ENCODE results near the gene TECPR2.

Gene TECPR2

DNA sequence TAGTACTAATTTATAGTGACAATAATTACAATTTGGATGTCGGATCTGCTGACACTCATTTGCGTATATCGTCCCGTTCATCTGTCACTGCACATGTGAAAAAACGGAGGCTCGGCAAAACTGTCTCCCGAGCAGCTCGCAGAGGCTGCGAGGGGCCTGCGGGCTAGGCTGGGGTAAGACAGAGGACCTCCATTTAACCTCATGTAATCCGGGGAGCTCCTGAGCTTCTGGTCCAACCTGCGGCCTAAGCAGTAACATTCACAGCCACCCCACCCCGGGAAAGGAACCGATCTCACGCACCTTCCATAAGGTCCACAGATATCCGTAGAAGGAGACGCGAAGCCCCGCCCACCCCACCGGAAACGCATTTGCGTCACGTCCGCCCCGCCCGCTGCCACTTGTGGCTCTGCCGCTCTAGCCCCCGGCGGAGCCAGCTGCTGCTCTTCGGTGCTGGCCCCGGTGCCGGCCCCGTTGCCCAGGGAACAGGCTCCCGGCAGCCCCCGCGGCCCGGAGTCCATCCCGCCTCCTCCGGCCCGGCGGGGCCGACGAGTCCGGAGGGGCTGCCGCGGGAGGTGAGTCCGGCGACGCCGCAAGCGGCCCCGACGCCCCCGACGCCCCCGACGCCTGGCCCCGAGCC lies at the start of gene TECPR2, which contains the start of gene CINP:
Gene TECPR2, plus strand, starts transcription at position 397 of the 637 bp plus-strand sequence. CDS start 13,781 bp downstream, outside the sequence.
Gene CINP, minus strand, starts transcription at position 346 of the 637 bp plus-strand sequence. Its CDS starts 39 bp downstream, at position 307.
- H3K36me3 Mint-ChIP-seq: peaks cover 9% of the 10 kb centered on the region
- peaks cover 26% of the 10 kb centered on the region for H3K4me1 Mint-ChIP-seq
- ATAC-seq (ENCODE audit: low read depth) (peak; percentile 94), DNase-seq (ENCODE audit: low spot score in 2 of 2) (peak; percentile 88 to 89)
- peak within 1 kb of the TSS; percentile 90 for H3K4me3 Mint-ChIP-seq
- no peak within 1 kb of the TSS for H3K27ac Mint-ChIP-seq
- no peaks in the 10 kb centered on the region for H3K9me3 Mint-ChIP-seq
- H3K27me3 Mint-ChIP-seq: no peaks in the 10 kb centered on the region

GRCh38 chr14:102314242-102315011 lies 48.3 kb upstream of the TECPR2 start:
- Mint-ChIP-seq H3K27ac (peak overlapping the region; percentile 12), H3K36me3 (no peaks in the 10 kb centered on the region), H3K4me1 (peaks cover 23% of the 10 kb centered on the region), H3K9me3 (no peaks in the 10 kb centered on the region), H3K27me3 (no peaks in the 10 kb centered on the region), H3K4me3 (peak overlapping the region; percentile 93)
- ATAC-seq (ENCODE audit: low read depth): peak; percentile 65
- DNase-seq (ENCODE audit: low spot score in 2 of 2): peak; percentile 81 to 87

GRCh38 chr14:102315121-102315520 lies 47.6 kb upstream of the TECPR2 start:
- no peak for ATAC-seq (ENCODE audit: low read depth)
- H3K27me3 Mint-ChIP-seq: no peaks in the 10 kb centered on the region
- H3K27ac Mint-ChIP-seq: no peak overlapping the region
- peak overlapping the region; percentile 93 for H3K4me3 Mint-ChIP-seq
- no peaks in the 10 kb centered on the region for H3K36me3 Mint-ChIP-seq
- H3K4me1 Mint-ChIP-seq: peaks cover 23% of the 10 kb centered on the region
- no peak for DNase-seq (ENCODE audit: low spot score in 2 of 2)
- no peaks in the 10 kb centered on the region for H3K9me3 Mint-ChIP-seq

DNA sequence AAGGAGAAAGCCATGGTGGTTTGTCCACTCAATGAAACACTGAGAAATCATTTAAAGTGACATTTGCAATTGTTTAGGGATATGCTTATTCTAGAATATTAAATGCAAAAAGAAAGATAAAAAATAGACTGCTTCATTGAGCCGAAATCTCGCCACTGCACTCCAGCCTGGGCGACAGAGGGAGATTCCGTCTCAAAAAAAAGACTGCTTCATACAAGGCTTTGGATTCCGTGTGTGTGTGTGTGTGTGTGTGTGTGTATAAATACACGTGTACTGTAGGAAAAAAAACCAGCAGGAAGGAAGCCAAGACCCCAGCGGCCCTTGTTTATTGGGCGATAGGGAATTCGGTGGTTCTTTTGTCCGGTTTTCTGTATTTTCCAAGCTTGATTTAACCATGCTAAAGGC lies 46.4 kb upstream of the TECPR2 start:
- Mint-ChIP-seq H3K27me3 (no peaks in the 10 kb centered on the region), H3K9me3 (no peaks in the 10 kb centered on the region), H3K27ac (peak overlapping the region; percentile 100), H3K4me3 (peak overlapping the region; percentile 95), H3K36me3 (no peaks in the 10 kb centered on the region), H3K4me1 (peaks cover 26% of the 10 kb centered on the region)
- DNase-seq (ENCODE audit: low spot score in 2 of 2) (no peak), ATAC-seq (ENCODE audit: low read depth) (no peak)

GRCh38 chr14:102316743-102317563 lies 45.8 kb upstream of the TECPR2 start:
- DNase-seq (ENCODE audit: low spot score in 2 of 2) (peak; percentile 99 to 100), ATAC-seq (ENCODE audit: low read depth) (peak; percentile 61)
- H3K4me1 Mint-ChIP-seq: peaks cover 29% of the 10 kb centered on the region
- peak overlapping the region; percentile 100 for H3K27ac Mint-ChIP-seq
- no peaks in the 10 kb centered on the region for H3K36me3 Mint-ChIP-seq
- H3K27me3 Mint-ChIP-seq: no peaks in the 10 kb centered on the region
- no peaks in the 10 kb centered on the region for H3K9me3 Mint-ChIP-seq
- H3K4me3 Mint-ChIP-seq: peak overlapping the region; percentile 95

DNA sequence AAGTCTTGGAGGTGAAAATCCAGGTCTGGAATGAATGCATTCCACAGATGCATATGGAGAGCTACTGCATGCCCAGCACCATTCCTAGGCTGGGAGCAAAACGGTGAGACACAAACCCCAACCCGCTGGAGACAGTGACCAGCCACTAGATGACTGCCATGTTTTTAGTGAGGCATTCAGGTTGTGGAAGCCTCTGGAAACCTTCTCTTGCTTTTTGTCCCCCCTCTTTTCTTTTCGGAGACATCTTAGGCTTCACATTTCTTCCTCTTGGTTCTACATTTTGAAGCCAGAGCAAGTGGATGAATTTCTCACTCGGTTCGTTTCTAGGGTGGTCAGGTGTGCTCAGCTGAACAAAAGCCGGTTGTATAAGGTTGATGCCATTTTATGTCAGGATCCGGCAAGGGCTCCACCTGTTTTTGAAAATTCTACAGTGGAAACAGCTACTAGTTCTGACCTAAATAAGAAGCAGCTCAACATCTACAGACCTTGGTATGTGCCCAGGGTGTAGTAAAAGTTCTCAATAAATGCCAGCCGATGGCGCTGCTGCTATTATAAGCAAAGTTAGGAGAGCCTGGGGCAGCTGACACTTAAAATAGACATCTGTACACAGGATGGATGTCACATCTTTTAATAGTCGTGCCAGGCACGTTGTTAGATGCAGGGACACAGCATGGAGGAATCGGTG lies 45.0 kb upstream of the TECPR2 start:
- Mint-ChIP-seq H3K36me3 (no peaks in the 10 kb centered on the region), H3K27ac (peak overlapping the region; percentile 100), H3K9me3 (no peaks in the 10 kb centered on the region), H3K4me1 (peaks cover 29% of the 10 kb centered on the region), H3K27me3 (no peaks in the 10 kb centered on the region), H3K4me3 (peak overlapping the region; percentile 95)
- ATAC-seq (ENCODE audit: low read depth): no peak
- no peak for DNase-seq (ENCODE audit: low spot score in 2 of 2)

DNA sequence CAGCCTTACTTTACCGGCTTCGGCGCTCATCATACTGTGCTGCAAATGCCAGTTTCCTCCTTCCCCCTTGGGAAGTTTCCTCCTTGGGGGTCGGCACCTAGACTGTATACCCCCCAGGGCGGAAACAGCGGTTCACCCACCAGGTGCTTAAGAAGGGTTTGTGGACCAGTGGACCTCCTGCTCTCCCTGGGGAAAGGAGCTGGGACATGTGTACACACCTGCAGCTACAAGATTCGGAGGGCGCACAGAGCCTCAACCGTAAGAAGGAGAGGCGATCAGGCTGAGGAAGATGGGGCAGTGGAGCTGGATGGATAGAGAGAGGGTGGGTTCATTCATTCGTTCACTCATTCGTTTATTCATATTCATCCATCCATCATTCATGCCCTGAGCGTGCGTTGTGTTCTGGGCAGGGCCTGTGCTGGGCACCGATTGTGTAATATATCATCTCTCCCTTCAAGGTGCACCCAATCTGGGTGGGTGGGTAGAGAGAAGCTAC lies 43.9 kb upstream of the TECPR2 start:
- peak overlapping the region; percentile 95 for H3K27ac Mint-ChIP-seq
- peaks cover 31% of the 10 kb centered on the region for H3K4me1 Mint-ChIP-seq
- H3K36me3 Mint-ChIP-seq: no peaks in the 10 kb centered on the region
- no peaks in the 10 kb centered on the region for H3K9me3 Mint-ChIP-seq
- H3K27me3 Mint-ChIP-seq: no peaks in the 10 kb centered on the region
- no peak for ATAC-seq (ENCODE audit: low read depth)
- H3K4me3 Mint-ChIP-seq: peak overlapping the region; percentile 95
- no peak for DNase-seq (ENCODE audit: low spot score in 2 of 2)

GRCh38 chr14:102319351-102320032 lies 43.2 kb upstream of the TECPR2 start, which contains the start of gene ZNF839:
Gene ZNF839, plus strand, starts transcription at chr14:102319746. Its CDS starts 20 bp downstream, at chr14:102319766.
- no peaks in the 10 kb centered on the region for H3K36me3 Mint-ChIP-seq
- H3K4me1 Mint-ChIP-seq: peaks cover 29% of the 10 kb centered on the region
- peak; percentile 72 for ATAC-seq (ENCODE audit: low read depth)
- peak within 1 kb of the TSS; percentile 95 for H3K4me3 Mint-ChIP-seq
- peak; percentile 94 to 99 for DNase-seq (ENCODE audit: low spot score in 2 of 2)
- no peaks in the 10 kb centered on the region for H3K9me3 Mint-ChIP-seq
- H3K27ac Mint-ChIP-seq: peak within 1 kb of the TSS; percentile 95
- H3K27me3 Mint-ChIP-seq: no peaks in the 10 kb centered on the region

- Mint-ChIP-seq H3K36me3 (no peaks in the 10 kb centered on the region), H3K27me3 (no peaks in the 10 kb centered on the region), H3K27ac (peak overlapping the region; percentile 95), H3K9me3 (no peaks in the 10 kb centered on the region), H3K4me1 (peaks cover 22% of the 10 kb centered on the region), H3K4me3 (peak overlapping the region; percentile 87)
- ATAC-seq (ENCODE audit: low read depth) (peak; percentile 33), DNase-seq (ENCODE audit: low spot score in 2 of 2) (peak; percentile 39 to 60)
These were observed 42.6 kb upstream of the TECPR2 start for GRCh38 chr14:102320033-102320660.

DNA sequence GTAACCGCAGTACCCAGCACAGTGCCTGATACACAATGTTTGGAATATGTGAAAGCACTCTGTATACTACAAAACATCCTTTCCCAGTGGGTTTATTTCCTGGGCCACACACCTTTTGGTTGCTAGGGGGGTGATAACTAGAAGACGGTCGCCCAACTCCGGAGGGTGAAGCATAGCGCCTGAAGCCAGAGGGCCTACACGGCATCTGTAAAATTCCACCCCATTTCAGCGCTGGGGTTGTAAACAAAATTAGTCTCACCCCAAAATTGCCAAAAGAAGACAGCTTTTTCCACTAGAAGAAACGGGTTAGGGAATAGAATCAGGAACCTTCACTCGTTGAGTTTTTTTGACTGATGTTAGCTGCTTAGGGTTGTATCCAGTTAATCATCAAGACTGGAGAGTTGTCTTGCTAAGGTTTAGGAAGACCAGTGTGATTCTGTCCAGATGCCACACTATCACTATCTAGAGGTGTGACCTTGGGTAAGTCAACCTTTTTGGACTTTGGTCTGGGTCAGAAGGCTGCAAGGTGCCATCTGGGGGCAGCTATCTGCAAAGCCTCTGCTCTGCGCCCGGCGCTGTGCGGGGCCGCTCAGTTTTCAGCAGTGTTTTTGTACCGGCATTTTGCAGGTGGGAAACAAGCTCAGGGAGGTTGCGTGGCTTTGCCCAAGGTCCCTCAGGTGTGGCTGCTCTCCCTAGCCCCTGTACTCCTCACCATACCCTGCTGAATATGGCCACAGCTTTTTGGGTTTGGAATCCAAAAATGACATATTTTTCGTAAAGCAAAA lies 41.9 kb upstream of the TECPR2 start:
- no peaks in the 10 kb centered on the region for H3K27me3 Mint-ChIP-seq
- H3K9me3 Mint-ChIP-seq: no peaks in the 10 kb centered on the region
- H3K36me3 Mint-ChIP-seq: no peaks in the 10 kb centered on the region
- peak overlapping the region; percentile 87 for H3K4me3 Mint-ChIP-seq
- no peak for DNase-seq (ENCODE audit: low spot score in 2 of 2)
- no peak for ATAC-seq (ENCODE audit: low read depth)
- peak overlapping the region; percentile 95 for H3K27ac Mint-ChIP-seq
- H3K4me1 Mint-ChIP-seq: peaks cover 22% of the 10 kb centered on the region

DNA sequence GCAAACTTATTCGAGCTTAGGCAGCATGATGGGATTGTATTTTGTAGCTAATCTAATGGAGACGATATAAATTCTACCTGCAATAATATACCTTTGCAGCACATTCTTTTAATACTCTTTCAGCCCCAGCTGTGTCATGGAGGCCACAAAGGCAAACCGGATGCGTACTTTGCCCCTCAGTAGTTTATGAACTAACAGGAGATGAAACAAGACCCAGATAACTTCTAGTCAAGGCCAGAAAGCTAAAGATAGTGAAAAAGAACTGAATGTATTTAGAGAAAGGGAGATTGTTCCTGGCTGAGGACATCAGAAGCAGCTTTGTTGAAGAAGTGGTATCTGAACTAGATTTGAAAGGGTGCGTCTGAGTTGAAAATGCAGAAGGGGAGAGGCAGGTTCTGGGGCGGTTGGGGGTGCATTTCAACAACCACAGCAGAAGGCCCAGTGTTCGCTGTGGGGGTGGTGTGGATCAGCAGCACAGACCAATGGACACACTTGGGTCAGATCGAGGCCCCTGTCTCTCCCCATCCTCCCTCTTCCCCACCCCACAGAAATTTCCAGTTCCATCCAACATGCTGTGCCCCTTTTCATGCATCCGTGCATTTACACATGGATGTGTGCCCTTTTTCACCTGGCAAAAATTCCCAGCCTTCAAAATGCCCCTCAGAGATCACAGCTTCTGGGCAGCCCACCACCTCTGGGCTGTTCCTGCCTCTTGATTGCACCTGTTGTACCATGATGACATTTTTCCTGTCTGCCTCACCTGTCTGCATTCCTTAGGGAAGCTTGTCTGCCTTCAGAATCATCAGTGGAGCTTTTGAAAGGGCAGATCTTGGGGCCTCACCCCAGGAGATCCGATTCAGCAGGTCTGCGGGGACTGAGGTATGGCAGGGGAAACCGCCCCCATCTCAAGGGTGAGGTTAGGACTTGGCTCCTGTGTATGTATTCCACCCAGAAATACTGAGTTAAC lies 41.0 kb upstream of the TECPR2 start:
- no peak for ATAC-seq (ENCODE audit: low read depth)
- peaks cover 6% of the 10 kb centered on the region for H3K36me3 Mint-ChIP-seq
- H3K27me3 Mint-ChIP-seq: no peaks in the 10 kb centered on the region
- peaks cover 20% of the 10 kb centered on the region for H3K4me1 Mint-ChIP-seq
- H3K9me3 Mint-ChIP-seq: no peaks in the 10 kb centered on the region
- DNase-seq (ENCODE audit: low spot score in 2 of 2): no peak
- no peak overlapping the region for H3K27ac Mint-ChIP-seq
- H3K4me3 Mint-ChIP-seq: no peak overlapping the region
